ENCODE data around the gene GRHL1.
A peak's percentile ranks its signal among the peaks of the same experiment; 100 is the strongest.
"Not testable (repeated sequence)": the region's sequence is repeated elsewhere in the genome, so short reads cannot be mapped to it uniquely, and the experiment has no call there.

The GRHL1 gene

GRCh38 chr2:9998916-9999654, 47.6 kb downstream of the GRHL1 start:
- no peak for FAIRE-seq

GRCh38 chr2:9999693-10000092, 48.2 kb downstream of the GRHL1 start:
- FAIRE-seq: no peak

GRCh38 chr2:10000541-10000940, 49.0 kb downstream of the GRHL1 start:
- no peak for FAIRE-seq

GRCh38 chr2:10001586-10001985, 50.1 kb downstream of the GRHL1 start:
- peak; percentile 38 for FAIRE-seq

- FAIRE-seq: no peak
These were observed 50.6 kb downstream of the GRHL1 start for GRCh38 chr2:10002109-10002508.

- FAIRE-seq: no peak
These were observed 51.2 kb downstream of the GRHL1 start for GRCh38 chr2:10002681-10003080.

GRCh38 chr2:10003206-10004125, 52.0 kb downstream of the GRHL1 start:
- no peak for FAIRE-seq

GRCh38 chr2:10004401-10004800, 52.9 kb downstream of the GRHL1 start:
- FAIRE-seq: no peak

GRCh38 chr2:10004836-10005235, 53.3 kb downstream of the GRHL1 start:
- FAIRE-seq: no peak

GRCh38 chr2:10005461-10006235, 54.2 kb downstream of the GRHL1 start:
- FAIRE-seq: no peak

GRCh38 chr2:10006236-10007161, 55.0 kb downstream of the GRHL1 start:
- peak; percentile 60 for FAIRE-seq

- FAIRE-seq: no peak
These were observed 55.9 kb downstream of the GRHL1 start for GRCh38 chr2:10007435-10007834.

- no peak for FAIRE-seq
These were observed 56.7 kb downstream of the GRHL1 start for GRCh38 chr2:10007921-10008808.

- no peak for FAIRE-seq
These were observed 57.3 kb downstream of the GRHL1 start for GRCh38 chr2:10008809-10009176.

GRCh38 chr2:10009271-10009810, 57.8 kb downstream of the GRHL1 start:
- FAIRE-seq: no peak

GRCh38 chr2:10009811-10010781, 58.6 kb downstream of the GRHL1 start:
- FAIRE-seq: no peak

- not testable (repeated sequence) for FAIRE-seq
These were observed 59.5 kb downstream of the GRHL1 start for GRCh38 chr2:10010861-10011605.

- FAIRE-seq: not testable (repeated sequence)
These were observed 60.3 kb downstream of the GRHL1 start for GRCh38 chr2:10011606-10012325.
